ENCODE data around the gene AHCYL1.
"Not testable (repeated sequence)": the region's sequence is repeated elsewhere in the genome, so short reads cannot be mapped to it uniquely, and the experiment has no call there.

AHCYL1 gene
- 71.8 to 89.3 (median 74.4) reads per million in 4 experiments for total RNA-seq

DNA sequence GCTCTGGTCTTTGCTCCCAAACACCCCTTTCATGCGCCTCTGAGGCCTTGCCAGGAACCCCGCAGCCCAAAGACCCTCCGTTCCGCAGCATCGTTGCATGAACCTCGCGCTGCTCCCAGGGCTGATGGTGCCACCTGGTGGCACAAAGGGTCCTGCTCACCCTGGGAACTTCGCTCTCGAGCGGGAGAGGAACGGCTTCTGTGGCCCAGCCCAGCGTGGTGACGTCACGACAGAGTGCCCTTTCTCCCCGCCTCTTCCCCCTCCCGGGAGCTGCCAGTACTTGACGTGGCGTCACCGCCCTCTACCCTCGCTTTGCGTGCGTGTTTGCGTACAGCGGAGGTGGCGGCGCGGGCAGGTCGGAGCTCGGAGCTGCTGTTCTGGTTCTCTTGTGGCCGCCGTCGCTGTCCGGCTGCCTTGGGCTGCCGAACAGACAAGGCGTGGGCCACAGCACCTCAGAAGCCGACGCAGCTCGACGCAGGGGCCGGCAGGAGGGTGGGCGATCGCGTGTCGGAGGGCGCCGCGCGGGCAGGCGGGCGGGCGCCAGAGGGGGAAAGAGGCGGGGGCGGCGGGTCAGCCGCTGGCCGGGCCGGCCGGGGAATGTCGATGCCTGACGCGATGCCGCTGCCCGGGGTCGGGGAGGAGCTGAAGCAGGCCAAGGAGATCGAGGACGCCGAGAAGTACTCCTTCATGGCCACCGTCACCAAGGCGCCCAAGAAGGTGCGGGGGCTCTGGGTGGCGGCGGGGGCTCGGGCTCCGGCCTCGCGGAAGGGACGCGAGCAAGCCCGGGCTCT lies at the start of gene AHCYL1:
Gene AHCYL1, plus strand, starts transcription at position 310 of the 791 bp plus-strand sequence. Its CDS starts 288 bp downstream, at position 598.
- DNase-seq: peak; percentile 98

DNA sequence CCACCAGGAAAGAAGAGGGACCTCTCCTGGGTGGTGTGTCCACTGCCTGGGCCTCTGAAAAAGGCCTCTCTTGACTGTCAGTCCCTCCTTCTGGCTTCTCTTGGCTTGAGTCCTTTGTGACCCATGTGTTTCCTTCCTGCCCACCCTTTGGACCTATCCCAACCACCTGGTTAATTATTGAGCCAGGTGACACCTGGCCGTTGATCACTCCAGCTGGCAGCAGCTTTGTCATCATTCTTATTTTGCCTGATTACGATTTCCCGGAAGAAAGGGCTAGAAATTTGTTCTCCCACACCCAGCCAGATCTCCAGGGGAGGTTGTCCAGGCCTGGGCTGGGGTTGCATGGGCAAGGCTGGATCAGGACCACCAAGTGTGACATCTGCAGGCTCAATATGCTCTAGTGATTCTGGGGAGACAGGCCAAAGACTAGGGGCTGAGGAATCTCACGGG lies 49.1 kb upstream of the AHCYL1 start:
- no peak for DNase-seq

GRCh38 chr1:109937738-109938137 lies 46.8 kb upstream of the AHCYL1 start:
- DNase-seq: no peak

- no peak for DNase-seq
Measured at GRCh38 chr1:109938556-109938955, 46.0 kb upstream of the AHCYL1 start.

GRCh38 chr1:109942434-109942833 lies 42.1 kb upstream of the AHCYL1 start:
- no peak for DNase-seq

GRCh38 chr1:109944541-109944940 lies 40.0 kb upstream of the AHCYL1 start:
- DNase-seq: no peak

GRCh38 chr1:109946511-109946910 lies 38.1 kb upstream of the AHCYL1 start:
- no peak for DNase-seq

DNA sequence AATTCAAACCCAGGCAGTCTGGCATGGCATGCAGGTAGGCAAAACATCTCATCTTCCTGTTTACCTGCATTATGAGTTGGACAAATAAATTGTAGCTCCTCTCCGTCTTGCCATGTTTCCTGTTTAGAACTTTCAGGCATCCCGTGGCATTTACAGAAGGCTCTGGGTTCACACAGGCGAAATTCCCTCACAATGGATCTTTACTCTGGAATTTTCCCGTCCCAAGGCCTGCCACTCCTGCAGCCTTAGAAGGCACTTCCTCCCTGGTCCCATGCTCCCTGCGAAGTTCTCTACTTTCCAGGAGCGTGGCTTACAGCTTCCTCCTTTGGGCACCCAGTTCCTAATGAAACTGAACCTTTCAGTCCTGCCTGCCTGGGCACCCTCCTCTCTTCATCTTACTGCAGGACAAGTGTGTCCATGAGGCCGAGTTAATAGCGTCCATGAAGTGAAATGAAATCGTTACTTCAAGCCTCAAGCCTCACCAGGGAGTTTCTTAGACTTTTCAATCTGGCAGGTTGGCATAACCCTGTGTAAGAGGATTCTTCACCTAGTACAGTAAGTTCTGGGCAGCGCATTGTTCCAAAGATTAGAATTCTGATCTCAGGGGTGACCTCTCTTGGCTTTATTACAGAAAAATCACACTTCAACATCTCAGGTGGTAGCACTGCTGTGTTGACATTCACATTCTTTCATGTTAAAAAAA lies 36.8 kb upstream of the AHCYL1 start:
- no peak for DNase-seq

GRCh38 chr1:109948285-109948630 lies 36.3 kb upstream of the AHCYL1 start:
- DNase-seq: no peak

DNA sequence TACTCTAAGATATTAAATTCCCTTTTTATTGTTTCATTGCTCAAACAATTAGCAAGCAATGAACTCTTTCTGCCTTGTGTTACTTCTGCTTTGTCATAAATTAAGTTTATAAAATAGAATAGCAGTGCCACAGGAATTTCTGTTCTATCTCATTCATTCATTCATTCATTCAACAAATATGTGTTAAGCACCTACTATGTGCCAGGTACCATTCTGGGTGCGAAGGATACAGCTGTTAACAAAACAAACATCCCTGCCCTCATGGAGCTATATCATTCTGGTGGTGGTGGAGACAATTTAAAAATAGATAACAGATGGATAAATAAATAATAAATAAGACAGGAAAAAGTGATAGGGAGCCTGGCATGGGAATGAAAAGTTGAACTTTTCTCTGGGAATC lies 34.5 kb upstream of the AHCYL1 start:
- DNase-seq: no peak

- no peak for DNase-seq
Measured at GRCh38 chr1:109950509-109950908, 34.1 kb upstream of the AHCYL1 start.

DNA sequence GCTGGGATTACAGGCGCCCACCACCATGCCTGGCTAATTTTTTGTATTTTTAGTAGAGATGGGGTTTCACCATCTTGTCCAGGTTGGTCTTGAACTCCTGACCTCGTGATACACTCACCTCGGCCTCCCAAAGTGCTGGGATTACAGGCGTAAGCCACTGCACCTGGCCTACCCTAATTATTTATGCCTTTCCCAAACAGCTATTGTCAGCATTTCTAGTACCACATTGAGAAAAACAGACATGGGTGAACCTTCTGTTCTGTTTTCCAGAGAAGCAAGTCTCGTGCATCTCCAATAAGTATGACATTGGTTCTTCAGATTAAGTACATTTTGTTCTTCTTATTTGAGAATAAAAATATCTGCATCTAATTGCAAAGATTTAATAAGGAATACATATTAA lies 33.1 kb upstream of the AHCYL1 start:
- not testable (repeated sequence) for DNase-seq

- DNase-seq: no peak
Measured at GRCh38 chr1:109954041-109954512, 30.5 kb upstream of the AHCYL1 start.

DNA sequence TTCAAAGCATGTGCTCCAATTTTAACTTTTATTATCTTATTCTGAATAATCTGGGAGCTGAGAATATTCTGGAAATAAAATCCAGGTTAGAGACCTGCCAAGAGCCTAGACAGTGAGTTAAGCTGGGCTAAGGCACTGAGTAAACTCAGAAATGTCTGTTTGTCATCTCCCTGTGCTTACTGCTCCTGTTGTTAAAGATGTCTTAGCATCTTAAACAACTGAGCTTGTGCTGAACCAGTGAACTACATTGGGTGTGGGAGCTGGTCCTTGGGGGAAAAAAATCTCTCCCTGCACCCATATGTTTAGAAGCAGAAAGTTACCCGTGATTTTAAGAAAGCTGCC lies 25.0 kb upstream of the AHCYL1 start:
- DNase-seq: no peak

- DNase-seq: no peak
Measured at GRCh38 chr1:109959974-109960744, 24.4 kb upstream of the AHCYL1 start.

- no peak for DNase-seq
Measured at GRCh38 chr1:109960745-109961094, 23.8 kb upstream of the AHCYL1 start.

DNA sequence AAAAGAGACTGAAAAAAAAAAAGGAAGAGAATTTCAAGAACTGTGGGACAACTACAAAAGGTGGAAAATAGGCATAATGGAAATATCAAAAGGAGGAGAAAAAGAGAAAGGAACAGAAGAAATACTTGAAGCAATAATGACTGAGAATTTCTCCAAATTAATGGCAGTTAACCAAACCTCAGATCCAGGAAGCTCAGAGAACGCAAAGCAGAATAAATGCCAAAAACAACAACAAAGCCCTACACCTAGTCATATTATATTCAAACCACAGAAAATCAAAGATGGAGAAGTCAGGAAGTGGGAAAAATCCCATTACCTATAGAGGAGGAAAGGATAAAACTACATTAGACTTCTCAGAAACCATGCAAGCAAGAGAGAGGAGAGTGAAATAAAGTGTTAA lies 20.7 kb upstream of the AHCYL1 start:
- no peak for DNase-seq

DNA sequence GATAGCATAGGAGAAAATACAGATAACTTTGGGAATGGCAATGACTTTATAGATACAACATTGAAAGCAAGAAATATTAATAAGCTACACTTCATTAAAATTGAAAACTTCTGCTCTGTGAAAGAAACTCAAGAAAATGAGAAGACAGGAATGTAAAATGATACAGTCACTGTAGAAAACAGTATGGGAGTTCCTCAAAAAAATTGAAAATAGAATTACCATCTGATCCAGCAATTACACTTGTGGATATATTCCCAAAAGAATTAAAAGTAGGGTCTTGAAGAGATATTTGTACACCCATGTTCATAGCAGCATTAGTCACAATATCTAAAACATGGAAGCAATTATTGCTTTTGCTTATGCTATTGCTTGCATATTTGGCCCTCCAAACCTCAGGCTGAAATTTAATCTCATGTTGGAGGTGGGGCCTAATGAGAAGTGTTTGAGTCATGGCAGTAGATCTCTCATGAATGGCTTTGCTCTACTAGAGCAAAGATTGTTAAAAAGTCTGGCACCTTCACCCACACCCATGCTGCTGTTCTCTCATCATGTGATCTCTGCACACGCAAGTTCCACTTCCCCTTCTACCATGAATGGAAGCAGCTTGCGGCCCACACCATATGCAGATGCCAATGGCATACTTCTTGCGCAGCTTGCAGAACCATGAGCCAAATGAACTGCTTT lies 15.3 kb upstream of the AHCYL1 start:
- no peak for DNase-seq

DNA sequence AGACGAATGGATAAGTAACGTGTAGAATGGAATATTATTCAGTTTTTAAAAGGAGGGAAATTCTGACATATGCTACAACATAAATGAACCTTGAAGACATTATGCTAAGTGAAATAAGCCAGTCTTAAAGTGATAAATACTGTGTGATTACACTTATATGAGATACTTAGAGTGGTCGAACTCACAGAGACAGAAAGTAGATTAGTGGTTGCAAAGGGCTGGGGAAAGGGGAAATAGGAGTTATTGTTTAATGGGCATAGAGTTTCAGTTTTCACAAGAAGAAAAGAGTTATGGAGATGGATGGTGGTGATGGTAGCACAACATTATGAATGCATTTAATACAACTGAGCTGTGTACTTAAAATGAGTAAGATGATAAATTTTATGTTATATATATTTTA lies 14.7 kb upstream of the AHCYL1 start:
- DNase-seq: no peak

DNA sequence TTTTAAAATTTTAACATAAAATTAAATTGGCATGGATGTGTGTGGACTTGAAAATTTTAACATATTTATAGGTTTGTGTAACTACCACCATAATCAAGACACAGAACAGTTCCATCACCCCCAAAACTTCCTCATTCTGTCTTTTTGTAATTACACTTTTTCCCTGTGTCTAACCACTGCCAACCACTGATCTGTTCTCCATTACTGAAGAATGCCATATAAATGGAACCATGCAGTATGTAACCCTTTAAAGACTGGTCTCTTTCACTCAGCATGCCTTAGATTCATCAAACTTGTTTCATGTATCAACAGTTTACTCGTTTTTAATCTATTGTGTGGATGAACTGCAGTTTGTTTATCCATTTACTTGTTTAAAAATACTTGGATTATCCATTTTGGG lies 13.0 kb upstream of the AHCYL1 start:
- DNase-seq: no peak

- DNase-seq: no peak
Measured at GRCh38 chr1:109974191-109974590, 10.4 kb upstream of the AHCYL1 start.

DNA sequence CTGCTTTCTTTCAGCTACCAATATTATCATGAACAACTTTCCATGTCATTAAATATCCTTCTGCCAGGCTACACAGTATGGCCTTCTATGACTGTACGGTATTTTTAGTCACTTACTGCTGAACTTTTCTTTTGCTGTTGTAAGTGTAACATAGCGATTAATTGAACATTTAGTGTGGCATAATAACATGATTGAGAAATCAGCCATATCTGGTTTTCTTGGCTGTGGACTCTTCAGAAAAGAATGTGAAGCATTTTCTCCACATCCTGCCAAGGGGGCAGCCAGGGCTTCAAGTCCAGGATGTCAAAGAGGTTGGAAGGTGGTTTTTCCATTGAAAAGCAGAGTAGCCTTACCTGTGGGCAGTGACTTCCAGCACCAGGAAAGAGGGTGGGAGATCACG lies 8.8 kb upstream of the AHCYL1 start:
- no peak for DNase-seq

GRCh38 chr1:109976762-109977161 lies 7.8 kb upstream of the AHCYL1 start:
- no peak for DNase-seq
